ENCODE results near the gene CCND2. TPM values are rescaled to one million over a fixed set of nuclear protein-coding genes. Genes with fewer than 3 reads are reported as not detected.

CCND2 gene
- total and polyA plus RNA-seq, 9 of the 15 experiments (the other 6 are each of a cell fraction or from before 2014, with no cell fraction given): 13.6 to 99.3 (median 39.6) TPM

GRCh38 chr12:4280351-4281163, 7.0 kb downstream of the CCND2 start:
- Histone ChIP-seq H3K36me3 (ENCODE audit: control insufficient read depth, insufficient read depth, low read length) (peaks cover 93% of the 10 kb centered on the region), H3K27ac (ENCODE audit: extremely low read depth, low read depth, low read length) (no peak overlapping the region), H3K9me1 (ENCODE audit: control insufficient read depth, insufficient read depth, low read length) (no peaks in the 10 kb centered on the region), H3K79me2 (ENCODE audit: control insufficient read depth, insufficient read depth, low read length) (peaks cover 59% of the 10 kb centered on the region), H3K4me2 (ENCODE audit: insufficient read depth, low read length) (no peak overlapping the region), H3K27me3 (ENCODE audit: control insufficient read depth in 2 of 2, insufficient read depth in 2 of 2, low read length in 2 of 2) (no peaks in the 10 kb centered on the region), H4K20me1 (replicated peaks; ENCODE audit: control insufficient read depth, insufficient read depth, low read length) (peaks cover 4% of the 10 kb centered on the region; the same call in 1 of the 2 replicates), H2AFZ (ENCODE audit: low read depth, low read length) (no peak overlapping the region), H3K4me1 (replicated peaks in 1 of 2; ENCODE audit: control insufficient read depth in 2 of 2, insufficient read depth in 2 of 2, low read length in 2 of 2) (peaks cover 5 to 12% of the 10 kb centered on the region in 2 experiments; a peak in 3 of 5 replicates), H3K9ac (ENCODE audit: insufficient read depth in 1 of 2, low read depth in 2 of 2, low read length in 2 of 2) (no peak overlapping the region), H3K9me3 (replicated peaks; ENCODE audit: control insufficient read depth, insufficient read depth, low read depth, low read length) (no peaks in the 10 kb centered on the region), H3K4me3 (no peak overlapping the region)
- no peak for ATAC-seq
- intact Hi-C loops (cut with micrococcal nuclease) (no loop called here), in situ Hi-C loops (cut with MboI) (loop anchor here (25.0 kb wide), 1 partner anchor 393 kb away; no protein-coding TSS in a partner anchor)
- BruUV-seq (replicated peaks): no TSS peak
- ChIA-PET CTCF (ENCODE audit: low intra/inter-chr PET ratio) (no interaction called here), POLR2A (interaction anchor here (0.6 to 1.6 kb wide), 3 partner anchors 12 to 299 kb away, joined by 3 to 6 read pairs (median 3); no protein-coding TSS in a partner anchor)
- peak; percentile 22 to 38 (median 28) for DNase-seq (ENCODE audit: extremely low read depth in 1 of 4, low spot score in 3 of 4)
- WGBS (ENCODE audit: insufficient coverage, low coverage, missing lambda C conversion rate): 60% methylated on average over 4 of the region's 15 CpGs
- TF ChIP-seq ZNF23 (CRISPR knock-in tag; IDR thresholded peaks at IDR 0.05): no peak
- peak; percentile 57 for TF ChIP-seq RBFOX2 (IDR thresholded peaks at IDR 0.05; ENCODE audit: low read depth, low read length)
- TF ChIP-seq NR2C1 (IDR thresholded peaks at IDR 0.05): peak; percentile 23; the same call in 1 of the 2 replicates
- no peak for TF ChIP-seq NR2C1 (tag; IDR thresholded peaks at IDR 0.05)
- peak; percentile 50; the same call in 1 of the 2 replicates for TF ChIP-seq POLR2G (IDR thresholded peaks at IDR 0.05; ENCODE audit: low read depth, low read length)
- TF ChIP-seq ZNF699 (CRISPR knock-in tag; IDR thresholded peaks at IDR 0.05; ENCODE audit: insufficient replicate concordance): no peak
- no peak for FAIRE-seq

Measured in K562 (cell line).